PC-3 (cell line): Measurements from ENCODE around the gene ST6GALNAC3. TPM values are rescaled to one million over a fixed set of nuclear protein-coding genes. Genes with fewer than 3 reads are reported as not detected.

ENCODE experiments used
- ATAC-seq: fragments of 200-7000 bp; cut with Tn5 transposase; 2 replicates; pipeline ENCODE4 v1.9.1; 2020; ENCODE audit warnings: mild to moderate bottlenecking, moderate library complexity
- BruUV-seq: library from RNA; stranded (reverse); fragments of 400-500 nt; replicated peaks from 2 replicates; lab custom pipeline; 2021; lab: Mats Ljungman, UMichigan
- CTCF ChIA-PET: fragments of 300-600 bp; sonication (Branson Sonifier 250); formaldehyde crosslinking; loops from one replicate; lab custom pipeline; 2022; ENCODE audit warnings: antibody characterized with exemption; lab: Charles Lee
- POLR2A ChIA-PET: fragments of 300-600 bp; sonication (Branson Sonifier 250); formaldehyde crosslinking; loops from one replicate; lab custom pipeline; 2022; ENCODE audit warnings: antibody characterized with exemption; ENCODE audit not compliant: unreplicated experiment; lab: Charles Lee
- DNase-seq: peaks from one replicate; pipeline ENCODE4 v3.0.0-alpha.2; 2015
- H2AFZ ChIP-seq: fragments of 300-600 bp; sonication (generic); 2 replicates; pipeline ENCODE4 v1.6.0; 2016; ENCODE audit warnings: antibody characterized with exemption, low read length
- H3F3A ChIP-seq: fragments of 300-600 bp; sonication (generic); one replicate; pipeline ENCODE4 v1.6.0; 2017; ENCODE audit warnings: antibody characterized with exemption, low read length, control low read depth, mild to moderate bottlenecking; ENCODE audit not compliant: unreplicated experiment
- H3K27ac ChIP-seq: fragments of 300-600 bp; sonication (generic); 2 replicates; pipeline ENCODE4 v1.5.1; 2016; ENCODE audit warnings: mild to moderate bottlenecking, low read length
- H3K27me3 ChIP-seq: fragments of 300-600 bp; sonication (generic); 2 replicates; pipeline ENCODE4 v1.6.1; 2016; ENCODE audit warnings: low read length, mixed read lengths
- H3K36me3 ChIP-seq: fragments of 300-600 bp; sonication (generic); 2 replicates; pipeline ENCODE4 v1.6.1; 2016; ENCODE audit warnings: low read depth, mixed run types, low read length, mixed read lengths
- H3K4me1 ChIP-seq: fragments of 300-600 bp; sonication (generic); 2 replicates; pipeline ENCODE4 v1.5.1; 2016; ENCODE audit warnings: low read length; ENCODE audit not compliant: insufficient read depth
- H3K4me2 ChIP-seq: fragments of 300-600 bp; sonication (generic); 2 replicates; pipeline ENCODE4 v1.6.0; 2016; ENCODE audit warnings: low read length
- H3K4me3 ChIP-seq: fragments of 300-600 bp; sonication (generic); 2 replicates; pipeline ENCODE4 v1.5.1; 2016; ENCODE audit warnings: mild to moderate bottlenecking, low read length, mixed read lengths
- H3K79me2 ChIP-seq: fragments of 300-600 bp; sonication (generic); 2 replicates; pipeline ENCODE4 v1.6.1; 2017; ENCODE audit warnings: low read length, mixed read lengths
- H3K9ac ChIP-seq: fragments of 300-600 bp; sonication (generic); 2 replicates; pipeline ENCODE4 v1.6.0; 2016; ENCODE audit warnings: mild to moderate bottlenecking, low read length
- H3K9me2 ChIP-seq: fragments of 300-600 bp; sonication (generic); replicated peaks from 2 replicates; pipeline ENCODE4 v1.6.1; 2016; ENCODE audit warnings: mixed run types, low read length, mixed read lengths
- H3K9me3 ChIP-seq: fragments of 300-600 bp; sonication (generic); 2 replicates; pipeline ENCODE4 v1.6.1; 2016; ENCODE audit warnings: low read length, mixed read lengths
- H4K20me1 ChIP-seq: fragments of 300-600 bp; sonication (generic); 2 replicates; pipeline ENCODE4 v1.6.1; 2016; ENCODE audit warnings: low read length, mixed read lengths
- EZH2 ChIP-seq: fragments of 300-600 bp; sonication (generic); IDR thresholded peaks from one replicate; pipeline ENCODE4 v1.6.1; 2017; ENCODE audit warnings: antibody characterized with exemption, mild to moderate bottlenecking, low read length; ENCODE audit not compliant: unreplicated experiment
- EZH2phosphoT487 ChIP-seq: fragments of 300-600 bp; sonication (generic); IDR thresholded peaks from 2 replicates; pipeline ENCODE4 v1.6.1; 2018; ENCODE audit warnings: mild to moderate bottlenecking, antibody characterized with exemption, low read length, borderline replicate concordance
- intact Hi-C: fragments of 100-400 bp; cut with micrococcal nuclease; formaldehyde crosslinking; loops from 2 replicates; pipeline ENCODE4 v1.9.0; 2023
- total RNA-seq: library from RNA; depleted of rRNA; stranded (reverse); fragments of >200 nt; gene quantifications from 2 replicates; pipeline ENCODE4 v1.2.3, GENCODE V29; 2014
- TF ChIP-seq, protein P1 (sequence below): fragments of 300-600 bp; sonication (generic); conservative IDR thresholded peaks from 2 replicates; pipeline ENCODE4 v1.5.1; 2017; ENCODE audit warnings: antibody characterized with exemption, low read depth, mild to moderate bottlenecking, low read length

The ST6GALNAC3 gene
- total RNA-seq, 1 experiment from 2014 or later, result not detected

DNA sequence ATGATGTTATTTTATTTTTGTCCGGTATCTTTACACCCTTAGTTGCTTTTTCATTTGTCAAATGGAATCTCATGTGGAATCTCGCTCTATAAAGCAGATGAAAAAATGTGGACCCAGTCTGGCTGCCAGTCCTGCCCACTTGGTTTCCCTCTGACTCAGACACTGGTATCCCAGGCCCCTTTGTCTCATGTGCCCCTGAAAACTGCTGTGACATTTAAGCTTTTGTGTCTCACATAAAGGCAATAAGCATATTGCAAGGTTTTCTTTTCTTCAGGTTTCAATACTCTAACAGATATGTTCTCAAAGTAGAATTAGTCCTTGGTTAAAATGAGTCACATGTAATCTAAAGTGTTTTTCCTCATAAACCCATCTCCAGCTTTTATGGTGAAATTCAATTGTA is 183.3 kb downstream of the ST6GALNAC3 start:
- Histone ChIP-seq H3K4me1 (no peaks in the 10 kb centered on the region), H3K36me3 (no peaks in the 10 kb centered on the region), H3K79me2 (no peaks in the 10 kb centered on the region), H2AFZ (no peak overlapping the region), H4K20me1 (no peaks in the 10 kb centered on the region), H3K9ac (no peak overlapping the region), H3K4me3 (no peak overlapping the region), H3K27me3 (peaks cover 34% of the 10 kb centered on the region), H3F3A (no peaks in the 10 kb centered on the region), H3K4me2 (no peak overlapping the region), H3K27ac (no peak overlapping the region), H3K9me3 (no peaks in the 10 kb centered on the region), H3K9me2 (no peaks in the 10 kb centered on the region)
- TF ChIP-seq EZH2phosphoT487 (no peak), EZH2 (no peak)
- TF ChIP-seq, protein P1, sequence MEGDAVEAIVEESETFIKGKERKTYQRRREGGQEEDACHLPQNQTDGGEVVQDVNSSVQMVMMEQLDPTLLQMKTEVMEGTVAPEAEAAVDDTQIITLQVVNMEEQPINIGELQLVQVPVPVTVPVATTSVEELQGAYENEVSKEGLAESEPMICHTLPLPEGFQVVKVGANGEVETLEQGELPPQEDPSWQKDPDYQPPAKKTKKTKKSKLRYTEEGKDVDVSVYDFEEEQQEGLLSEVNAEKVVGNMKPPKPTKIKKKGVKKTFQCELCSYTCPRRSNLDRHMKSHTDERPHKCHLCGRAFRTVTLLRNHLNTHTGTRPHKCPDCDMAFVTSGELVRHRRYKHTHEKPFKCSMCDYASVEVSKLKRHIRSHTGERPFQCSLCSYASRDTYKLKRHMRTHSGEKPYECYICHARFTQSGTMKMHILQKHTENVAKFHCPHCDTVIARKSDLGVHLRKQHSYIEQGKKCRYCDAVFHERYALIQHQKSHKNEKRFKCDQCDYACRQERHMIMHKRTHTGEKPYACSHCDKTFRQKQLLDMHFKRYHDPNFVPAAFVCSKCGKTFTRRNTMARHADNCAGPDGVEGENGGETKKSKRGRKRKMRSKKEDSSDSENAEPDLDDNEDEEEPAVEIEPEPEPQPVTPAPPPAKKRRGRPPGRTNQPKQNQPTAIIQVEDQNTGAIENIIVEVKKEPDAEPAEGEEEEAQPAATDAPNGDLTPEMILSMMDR, result no peak
- intact Hi-C loops, result no loop called here
- POLR2A ChIA-PET, result no interaction called here
- CTCF ChIA-PET, result no interaction called here
- DNase-seq (no peak), ATAC-seq (no peak)
- BruUV-seq, result no TSS peak

DNA sequence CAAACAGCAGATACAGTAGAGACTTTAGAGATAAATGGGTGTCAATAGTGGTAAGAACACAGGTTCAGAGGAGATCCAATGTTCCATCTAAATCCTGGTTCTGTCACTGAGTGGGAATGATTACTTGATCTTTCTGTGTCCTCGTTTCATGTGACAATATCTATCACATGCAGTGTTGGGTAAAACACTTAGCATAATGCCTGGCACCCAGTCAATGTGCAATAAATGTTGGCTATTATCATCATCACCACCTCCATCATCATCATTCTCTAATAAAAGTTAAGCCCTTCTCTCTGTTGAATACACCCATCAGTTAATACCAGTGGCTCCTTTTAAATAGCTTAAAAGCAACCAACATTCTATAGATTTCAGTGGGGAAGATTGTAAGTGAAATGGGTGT is 184.7 kb downstream of the ST6GALNAC3 start:
- H3K79me2 ChIP-seq, result no peaks in the 10 kb centered on the region
- POLR2A ChIA-PET, result no interaction called here

DNA sequence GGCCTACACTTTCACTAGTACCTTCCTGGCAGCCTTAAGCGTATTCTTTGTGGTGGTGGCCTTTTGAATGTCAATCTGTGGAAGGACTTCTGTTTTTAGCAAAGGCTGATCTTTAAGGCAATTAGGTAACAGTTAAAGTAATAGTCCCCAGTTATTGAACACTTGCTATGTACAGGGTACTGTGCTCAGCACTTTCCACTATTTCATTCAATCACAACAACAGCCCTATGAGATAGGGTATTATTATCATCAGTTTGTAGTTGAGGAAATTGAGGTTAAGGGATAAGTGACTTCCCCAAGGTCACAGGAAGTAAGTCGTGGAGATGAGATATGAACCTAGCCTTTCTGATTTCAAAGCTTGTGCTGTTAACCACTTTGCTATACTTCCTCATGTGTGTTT is 185.7 kb downstream of the ST6GALNAC3 start:
- H3K4me3 ChIP-seq, result no peak overlapping the region
- TF ChIP-seq, protein P1, result no peak
- TF ChIP-seq EZH2phosphoT487, result no peak
- no peak for TF ChIP-seq EZH2
- H3K27me3 ChIP-seq, result peaks cover 24% of the 10 kb centered on the region
- no peaks in the 10 kb centered on the region for H3K9me3 ChIP-seq
- H3K9ac ChIP-seq, result no peak overlapping the region
- no peaks in the 10 kb centered on the region for H4K20me1 ChIP-seq
- no peaks in the 10 kb centered on the region for H3K36me3 ChIP-seq
- BruUV-seq, result no TSS peak
- H3K27ac ChIP-seq, result no peak overlapping the region
- no peaks in the 10 kb centered on the region for H3K4me1 ChIP-seq
- ATAC-seq (no peak), DNase-seq (no peak)
- H3F3A ChIP-seq, result no peaks in the 10 kb centered on the region
- H2AFZ ChIP-seq, result no peak overlapping the region
- no peaks in the 10 kb centered on the region for H3K79me2 ChIP-seq
- CTCF ChIA-PET, result no interaction called here
- H3K9me2 ChIP-seq, result no peaks in the 10 kb centered on the region
- intact Hi-C loops, result no loop called here
- H3K4me2 ChIP-seq, result no peak overlapping the region
- POLR2A ChIA-PET, result no interaction called here

More for the DNA sequence above, 184.7 kb downstream of the ST6GALNAC3 start:
- Histone ChIP-seq H3K27me3 (peaks cover 29% of the 10 kb centered on the region), H4K20me1 (no peaks in the 10 kb centered on the region), H3K4me2 (no peak overlapping the region), H3K9me2 (no peaks in the 10 kb centered on the region), H3K36me3 (no peaks in the 10 kb centered on the region), H3K9me3 (no peaks in the 10 kb centered on the region), H3K27ac (no peak overlapping the region), H3F3A (no peaks in the 10 kb centered on the region), H3K9ac (no peak overlapping the region), H3K4me1 (no peaks in the 10 kb centered on the region), H2AFZ (no peak overlapping the region), H3K4me3 (no peak overlapping the region)
- DNase-seq (no peak), ATAC-seq (no peak)
- CTCF ChIA-PET, result no interaction called here
- TF ChIP-seq, protein P1, result no peak
- TF ChIP-seq EZH2phosphoT487 (no peak), EZH2 (no peak)
- BruUV-seq, result no TSS peak
- intact Hi-C loops, result no loop called here
